COR-L47 (cell line): ENCODE measurements around the gene NTRK1.

Experiments
- DNase-seq: peaks from one replicate; lab custom pipeline; 2025; lab: John Stamatoyannopoulos, UW

The NTRK1 gene

GRCh38 chr1:156838972-156839371 lies 21.7 kb upstream of the NTRK1 start:
- DNase-seq, result no peak

GRCh38 chr1:156839426-156840109 lies 21.1 kb upstream of the NTRK1 start:
- peak; percentile 15 for DNase-seq

GRCh38 chr1:156840186-156840897 lies 20.3 kb upstream of the NTRK1 start:
- no peak for DNase-seq

GRCh38 chr1:156840898-156841279 lies 19.8 kb upstream of the NTRK1 start:
- no peak for DNase-seq

GRCh38 chr1:156841295-156841855 lies 19.3 kb upstream of the NTRK1 start:
- DNase-seq, result no peak

GRCh38 chr1:156842618-156843300 lies 17.9 kb upstream of the NTRK1 start:
- DNase-seq, result no peak

GRCh38 chr1:156844102-156844501 lies 16.6 kb upstream of the NTRK1 start:
- no peak for DNase-seq

- DNase-seq, result no peak
Observed at GRCh38 chr1:156844638-156845037, 16.0 kb upstream of the NTRK1 start.

- DNase-seq, result no peak
Observed at GRCh38 chr1:156845055-156845952, 15.4 kb upstream of the NTRK1 start.

- no peak for DNase-seq
Observed at GRCh38 chr1:156845953-156846545, 14.6 kb upstream of the NTRK1 start.

GRCh38 chr1:156846643-156847042 lies 14.0 kb upstream of the NTRK1 start:
- DNase-seq, result no peak

GRCh38 chr1:156847591-156848460 lies 12.8 kb upstream of the NTRK1 start:
- DNase-seq, result no peak

GRCh38 chr1:156848461-156849150 lies 12.1 kb upstream of the NTRK1 start:
- DNase-seq, result no peak

- no peak for DNase-seq
Observed at GRCh38 chr1:156849151-156849496, 11.5 kb upstream of the NTRK1 start.

GRCh38 chr1:156851779-156852417 lies 8.8 kb upstream of the NTRK1 start:
- DNase-seq, result peak; percentile 43

- peak; percentile 97 for DNase-seq
Observed at GRCh38 chr1:156852418-156852874, 8.2 kb upstream of the NTRK1 start.

GRCh38 chr1:156853761-156854160 lies 6.9 kb upstream of the NTRK1 start:
- no peak for DNase-seq

GRCh38 chr1:156854634-156855033 lies 6.0 kb upstream of the NTRK1 start:
- no peak for DNase-seq

GRCh38 chr1:156856282-156856785 lies 4.3 kb upstream of the NTRK1 start:
- no peak for DNase-seq
